A549 (cell line): ENCODE data around the gene SLC18A3.

Source experiments
- BHLHE40 ChIP-seq: IDR thresholded peaks from 2 replicates; pipeline ENCODE4 v1.6.1; 2012; ENCODE audit warnings: low read depth, low read length, inconsistent platforms
- CTCF ChIP-seq: fragments of >200 bp; sonication (Bioruptor Twin); formaldehyde crosslinking; IDR thresholded peaks from 3 replicates; pipeline ENCODE4 v1.5.1; 2016
- ELK1 ChIP-seq: fragments of 150-350 bp; IDR thresholded peaks from 2 replicates; pipeline ENCODE4 v1.6.1; 2014; ENCODE audit warnings: low read depth, mild to moderate bottlenecking, low read length
- ESRRA ChIP-seq: fragments of 150-350 bp; IDR thresholded peaks from 2 replicates; pipeline ENCODE4 v1.6.1; 2014; ENCODE audit warnings: mild to moderate bottlenecking, low read length, borderline replicate concordance
- POLR2A ChIP-seq: IDR thresholded peaks from 2 replicates; pipeline ENCODE4 v1.6.1; 2012; ENCODE audit warnings: mild to moderate bottlenecking, low read length
- POLR2AphosphoS2 ChIP-seq: conservative IDR thresholded peaks from 2 replicates; pipeline ENCODE4 v1.6.1; 2012; ENCODE audit warnings: low read length, improper control_type of control experiment, inconsistent platforms
- RCOR1 ChIP-seq: fragments of 150-350 bp; IDR thresholded peaks from 2 replicates; pipeline ENCODE4 v1.6.1; 2014; ENCODE audit warnings: antibody characterized with exemption, low read length, low read depth
- ZNF302 ChIP-seq: fragments of 250-450 bp; sonication (Bioruptor Pico); IDR thresholded peaks from 2 replicates; pipeline ENCODE4 v1.9.0; 2021; ENCODE audit warnings: inconsistent platforms, mild to moderate bottlenecking, moderate library complexity

GRCh38 chr10:49651917-49652316 is 41.8 kb downstream of the SLC18A3 start:
- no peak for TF ChIP-seq CTCF
- no peak for TF ChIP-seq ZNF302 (CRISPR knock-in tag)
- TF ChIP-seq ESRRA: no peak
- TF ChIP-seq RCOR1: no peak
- TF ChIP-seq ELK1: no peak
- TF ChIP-seq POLR2AphosphoS2: no peak
- TF ChIP-seq POLR2A: no peak
- TF ChIP-seq BHLHE40: no peak
